HepG2 (cell line): ENCODE data around the gene TP53AIP1. TPM values are rescaled to one million over a fixed set of nuclear protein-coding genes. Genes with fewer than 3 reads are reported as not detected.
A peak's percentile ranks its signal among the peaks of the same experiment; 100 is the strongest.

ENCODE experiments used
- ATAC-seq: fragments of 200-7000 bp; cut with Tn5 transposase; 3 replicates; pipeline ENCODE4 v1.9.1; 2020; ENCODE audit warnings: mild to moderate bottlenecking, moderate library complexity
- Bru-seq: library from RNA; stranded (reverse); fragments of 400-500 nt; gene quantifications from one replicate; lab custom pipeline; 2021; lab: Mats Ljungman, UMichigan
- BruChase-seq, 2 experiments: library from RNA; stranded (reverse); fragments of 400-500 nt; gene quantifications; one replicate each; lab custom pipeline; 2021; lab: Mats Ljungman, UMichigan
- BruUV-seq: library from RNA; stranded (reverse); fragments of 400-500 nt; replicated peaks from 2 replicates; lab custom pipeline; 2021; lab: Mats Ljungman, UMichigan
- CTCF ChIA-PET: fragments of 300-600 bp; formaldehyde crosslinking; extraction: SDS; loops from one replicate; lab custom pipeline; 2021; ENCODE audit warnings: low total read pairs, inconsistent platforms, low intra/inter-chr PET ratio; lab: Yijun Ruan, JAX
- POLR2A ChIA-PET: fragments of 350-600 bp; sonication (Branson Sonifier 250); formaldehyde crosslinking; loops from one replicate; lab custom pipeline; 2020; ENCODE audit warnings: antibody characterized with exemption, inconsistent platforms; lab: Yijun Ruan, JAX
- DNase-seq: peaks from one replicate; pipeline ENCODE4 v3.0.0-alpha.2; 2015; ENCODE audit warnings: low spot score
- FAIRE-seq: peaks from 3 replicates; lab custom pipeline; 2011; peaks lifted over from hg19 to GRCh38; lab: Jason Lieb, UNC
- H2AFZ ChIP-seq: one replicate; pipeline ENCODE4 v1.6.1; 2011; ENCODE audit warnings: low read length, inconsistent platforms
- H3K27ac ChIP-seq: fragments of 300-600 bp; 3 replicates; pipeline ENCODE4 v1.8.0; 2011; ENCODE audit warnings: mixed run types, mild to moderate bottlenecking, mixed read lengths, low read length, inconsistent platforms; ENCODE audit not compliant: insufficient read depth; ENCODE audit errors: extremely low read length
- H3K27me3 ChIP-seq, 2 experiments: fragments of 200-600 bp in 1 of 2; 2 replicates in 1 of 2; 3 replicates in 1 of 2; pipeline versions ENCODE4 v1.6.0 to v1.8.0; 2011; ENCODE audit warnings: low read length in 2 of 2, mild to moderate bottlenecking in 2 of 2, moderate library complexity in 2 of 2, inconsistent platforms in 1 of 2; ENCODE audit not compliant: insufficient read depth in 2 of 2, control insufficient read depth in 1 of 2
- H3K36me3 ChIP-seq, 2 experiments: fragments of 200-600 bp in 1 of 2; replicated peaks in 1 of 2; 2 replicates in 1 of 2; 3 replicates in 1 of 2; pipeline versions ENCODE4 v1.5.1 to v1.8.0; 2011; ENCODE audit warnings: low read length in 2 of 2, inconsistent platforms in 1 of 2; ENCODE audit not compliant: insufficient read depth in 2 of 2, control insufficient read depth in 1 of 2
- H3K4me1 ChIP-seq: 2 replicates; pipeline ENCODE4 v1.5.1; 2012; ENCODE audit warnings: low read length, inconsistent platforms; ENCODE audit not compliant: insufficient read depth
- H3K4me2 ChIP-seq: 2 replicates; pipeline ENCODE4 v1.6.0; 2011; ENCODE audit warnings: low read depth, low read length, inconsistent platforms
- H3K4me3 ChIP-seq, 3 experiments: fragments of 200-600 bp in 1 of 3; sonication (generic), shearing (Covaris generic) in 1 of 3; replicated peaks in 1 of 3; 2 replicates each; pipeline ENCODE4 v1.5.1; 2011 to 2016; ENCODE audit warnings: low read length in 3 of 3, inconsistent platforms in 2 of 3, low read depth in 2 of 3, mild to moderate bottlenecking in 2 of 3, control low read depth in 1 of 3, mixed read lengths in 1 of 3; ENCODE audit not compliant: insufficient read depth in 1 of 3
- H3K79me2 ChIP-seq: one replicate; pipeline ENCODE4 v1.6.1; 2011; ENCODE audit warnings: low read length, inconsistent platforms; ENCODE audit not compliant: insufficient read depth
- H3K9ac ChIP-seq: 2 replicates; pipeline ENCODE4 v1.6.0; 2011; ENCODE audit warnings: mild to moderate bottlenecking, low read depth, low read length, inconsistent platforms; ENCODE audit not compliant: insufficient read depth
- H3K9me3 ChIP-seq: 2 replicates; pipeline ENCODE4 v1.5.1; 2012; ENCODE audit warnings: mild to moderate bottlenecking, low read length
- H4K20me1 ChIP-seq: 2 replicates; pipeline ENCODE4 v1.6.0; 2011; ENCODE audit warnings: inconsistent platforms, mild to moderate bottlenecking, low read length, moderate library complexity; ENCODE audit not compliant: insufficient read depth
- CCAR2 ChIP-seq: fragments of 200-400 bp; formaldehyde crosslinking; optimal IDR thresholded peaks from 2 replicates; pipeline ENCODE3; 2018; ENCODE audit warnings: low read depth, mild to moderate bottlenecking, low read length, moderate library complexity
- NFATC3 ChIP-seq: sonication (generic); formaldehyde crosslinking; IDR thresholded peaks from 2 replicates; pipeline ENCODE4 v1.5.1; 2020; ENCODE audit warnings: mild to moderate bottlenecking, missing genetic modification reagents
- RFXANK ChIP-seq: IDR thresholded peaks from 2 replicates; pipeline ENCODE4 v1.6.1; 2016
- SETDB1 ChIP-seq: sonication (generic); formaldehyde crosslinking; IDR thresholded peaks from 2 replicates; pipeline ENCODE4 v1.5.1; 2020; ENCODE audit warnings: missing genetic modification reagents, mild to moderate bottlenecking, borderline replicate concordance
- WIZ ChIP-seq: sonication (generic); formaldehyde crosslinking; IDR thresholded peaks from 2 replicates; pipeline ENCODE4 v1.5.1; 2020; ENCODE audit warnings: mild to moderate bottlenecking, missing genetic modification reagents
- ZNF138 ChIP-seq: sonication (generic); formaldehyde crosslinking; IDR thresholded peaks from 2 replicates; pipeline ENCODE4 v1.5.0; 2020; ENCODE audit warnings: mild to moderate bottlenecking, low read depth, missing genetic modification reagents
- ZNF205 ChIP-seq: IDR thresholded peaks from 2 replicates; pipeline ENCODE4 v1.6.1; 2018; ENCODE audit warnings: missing biosample characterization, missing genetic modification reagents
- ZNF296 ChIP-seq: sonication (generic); formaldehyde crosslinking; conservative IDR thresholded peaks from 2 replicates; pipeline ENCODE4 v1.5.0; 2020; ENCODE audit warnings: mild to moderate bottlenecking, missing genetic modification reagents
- ZNF775 ChIP-seq: sonication (generic); formaldehyde crosslinking; IDR thresholded peaks from 2 replicates; pipeline ENCODE4 v1.4.0; 2020; ENCODE audit warnings: missing genetic modification reagents, mild to moderate bottlenecking, moderate library complexity, borderline replicate concordance
- WGBS: methylation state at CpG from one replicate; pipeline ENCODE4 v1.1.6; 2017; ENCODE audit warnings: low lambda C conversion rate; 5-methylcytosine and 5-hydroxymethylcytosine counted together
- in situ Hi-C: cut with HindIII; loops from 2 replicates; pipeline ENCODE4 v1.10.0; 2017; ENCODE audit warnings: low pct_unique_long_range_greater_than_20kb; ENCODE audit not compliant: extremely low pct_ligation_motif_present
- intact Hi-C: fragments of 100-400 bp; cut with micrococcal nuclease; formaldehyde crosslinking; loops from one replicate; pipeline ENCODE4 v1.10.0; 2022; ENCODE audit not compliant: unreplicated experiment
- long read RNA-seq, 2 experiments: library from RNA in 1 of 2; library from polyadenylated mRNA in 1 of 2; stranded (forward) in 1 of 2; unstranded in 1 of 2; transcript quantifications; one replicate each; pipeline ENCODE4 v2.0.0, GENCODE V29; 2019 to 2022
- polyA minus RNA-seq, 3 experiments: library from RNA; depleted of rRNA, polyadenylated mRNA; stranded (reverse); fragments of >200 nt; gene quantifications; 2 replicates each; pipeline ENCODE4 v1.2.3, GENCODE V29; 2011; ENCODE audit warnings: low replicate concordance in 1 of 3
- polyA plus RNA-seq, 8 experiments: library from polyadenylated mRNA; depleted of rRNA in 3 of 8; stranded (reverse) in 7 of 8; unstranded in 1 of 8; fragments of >200 nt; fragmentation: Illumina TruSeq in 4 of 8; extraction: Trizol in 4 of 8; gene quantifications; 2 replicates each; pipeline versions ENCODE4 v1.2.1 to v1.2.3, GENCODE V29; 2011 to 2016; ENCODE audit warnings: low read depth in 4 of 8, missing spikeins in 1 of 8, mixed read lengths in 1 of 8; ENCODE audit not compliant: insufficient read depth in 1 of 8
- total RNA-seq, 5 experiments: library from RNA; depleted of rRNA; stranded (reverse); fragments of >200 nt; fragmentation: Illumina TruSeq; extraction: Trizol; gene quantifications; 2 replicates each; pipeline ENCODE4 v1.2.3, GENCODE V29; 2016; ENCODE audit warnings: low read depth in 1 of 5
- TF ChIP-seq, protein P1 (sequence below): sonication (generic); formaldehyde crosslinking; IDR thresholded peaks from 2 replicates; pipeline ENCODE4 v1.4.0; 2020; ENCODE audit warnings: mild to moderate bottlenecking, missing genetic modification reagents
- TF ChIP-seq, protein P2 (sequence below): sonication (generic); formaldehyde crosslinking; IDR thresholded peaks from 2 replicates; pipeline ENCODE4 v1.5.1; 2020; ENCODE audit warnings: missing genetic modification reagents, mild to moderate bottlenecking, borderline replicate concordance

Gene TP53AIP1, protein sequence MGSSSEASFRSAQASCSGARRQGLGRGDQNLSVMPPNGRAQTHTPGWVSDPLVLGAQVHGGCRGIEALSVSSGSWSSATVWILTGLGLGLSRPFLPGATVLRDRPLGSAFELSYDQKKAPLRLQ
- total RNA-seq (2016; rRNA removed; fragmentation: Illumina TruSeq; extraction: Trizol) = 0.11 TPM in 1 of 2 replicates, not detected in the other
- not detected in 2 replicates for total RNA-seq (2016; cell fraction: cytosol; rRNA removed; fragmentation: Illumina TruSeq; extraction: Trizol; ENCODE audit: low read depth)
- not detected in 2 replicates for total RNA-seq (2016; cell fraction: insoluble cytoplasmic fraction; rRNA removed; fragmentation: Illumina TruSeq; extraction: Trizol)
- not detected in 2 replicates for total RNA-seq (2016; cell fraction: membrane; rRNA removed; fragmentation: Illumina TruSeq; extraction: Trizol)
- not detected in 2 replicates for total RNA-seq (2016; cell fraction: nucleus; rRNA removed; fragmentation: Illumina TruSeq; extraction: Trizol)
- polyA plus RNA-seq (2011; rRNA removed) = 0.03 TPM in 1 of 2 replicates, not detected in the other
- polyA plus RNA-seq (2011; cell fraction: cytosol; rRNA removed) = 0.03 TPM in 1 of 2 replicates, not detected in the other
- 0.19 and 0.28 TPM in 2 replicates for polyA plus RNA-seq (2011; cell fraction: nucleus; rRNA removed)
- 0.17 TPM in 1 of 2 replicates, not detected in the other for polyA plus RNA-seq (2012)
- polyA plus RNA-seq (2016; cell fraction: cytosol; fragmentation: Illumina TruSeq; extraction: Trizol; ENCODE audit: low read depth) = not detected in 2 replicates
- not detected in 2 replicates for polyA plus RNA-seq (2016; cell fraction: insoluble cytoplasmic fraction; fragmentation: Illumina TruSeq; extraction: Trizol; ENCODE audit: low read depth)
- not detected in 2 replicates for polyA plus RNA-seq (2016; cell fraction: membrane; fragmentation: Illumina TruSeq; extraction: Trizol; ENCODE audit: low read depth)
- 0.26 and 0.28 TPM in 2 replicates for polyA plus RNA-seq (2016; cell fraction: nucleus; fragmentation: Illumina TruSeq; extraction: Trizol; ENCODE audit: insufficient read depth, low read depth)
- polyA minus RNA-seq (2011; rRNA and poly(A)+ RNA removed; ENCODE audit: low replicate concordance) = not detected in 2 replicates
- polyA minus RNA-seq (2011; cell fraction: cytosol; rRNA and poly(A)+ RNA removed) = not detected in 2 replicates
- 0.13 and 0.37 TPM in 2 replicates for polyA minus RNA-seq (2011; cell fraction: nucleus; rRNA and poly(A)+ RNA removed)
- Bru-seq, nascent RNA = percentile 26 among the genes with signal in this experiment
- percentile 51 among the genes with signal in this experiment for BruChase-seq, experiment 1, labeled RNA remaining after a 6-hour chase
- percentile 47 among the genes with signal in this experiment for BruChase-seq, experiment 2, labeled RNA remaining after a 2-hour chase
- long read RNA-seq, experiment 1 = 0 reads
- long read RNA-seq, experiment 2 = 0 reads

DNA sequence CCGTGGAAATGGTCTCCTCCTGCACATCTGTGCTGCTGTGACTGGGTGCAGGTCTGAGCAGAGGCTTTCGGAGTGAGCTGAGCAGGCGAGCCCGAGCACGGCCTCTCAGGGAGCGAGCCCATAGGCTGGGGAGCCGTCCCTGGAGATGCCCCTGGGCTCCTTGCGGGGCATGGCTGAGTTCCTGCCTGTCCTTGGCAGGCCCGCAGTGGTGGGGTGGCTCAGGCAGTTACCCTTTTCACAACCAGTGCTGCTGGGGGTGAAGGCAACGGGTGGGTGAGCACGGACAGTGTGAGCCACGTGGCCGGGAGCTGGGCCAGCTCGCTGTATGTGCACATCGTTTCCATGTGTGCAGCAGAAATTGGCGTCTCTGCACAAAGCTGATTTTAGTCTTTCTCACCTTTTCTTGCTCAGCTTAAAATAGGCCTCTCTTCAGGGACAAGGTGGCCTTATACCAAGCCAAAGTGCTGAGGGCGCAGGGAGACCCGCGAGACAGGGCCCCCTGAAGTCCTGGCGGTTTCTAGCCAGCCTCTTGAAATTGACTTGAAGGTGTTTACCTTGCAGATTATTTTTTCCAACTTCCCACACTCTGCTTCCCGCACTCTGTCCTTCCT, at the start of gene TP53AIP1:
TSS of gene TP53AIP1 (minus strand) at position 55 of the 611 bp plus-strand sequence. CDS start 5,053 bp downstream, outside the sequence.
- in situ Hi-C loops (no loop called here), intact Hi-C loops (no loop called here)
- no peak within 1 kb of the TSS for H3K9ac ChIP-seq
- DNase-seq (no peak), FAIRE-seq (no peak), ATAC-seq (no peak)
- ChIA-PET POLR2A (no interaction called here), CTCF (no interaction called here)
- no TSS peak for BruUV-seq
- WGBS = 60% methylated on average over 8 of the region's 21 CpGs
- H2AFZ ChIP-seq = no peak within 1 kb of the TSS
- no peaks in the 10 kb centered on the region for H3K4me1 ChIP-seq
- no peaks in the 10 kb centered on the region for H3K9me3 ChIP-seq
- H4K20me1 ChIP-seq = no peaks in the 10 kb centered on the region
- no peak within 1 kb of the TSS for H3K4me3 ChIP-seq
- H3K79me2 ChIP-seq = no peaks in the 10 kb centered on the region
- H3K36me3 ChIP-seq = no peaks in the 10 kb centered on the region
- no peak within 1 kb of the TSS for H3K27ac ChIP-seq
- no peak within 1 kb of the TSS for H3K4me2 ChIP-seq
- peaks cover 13 to 58% of the 10 kb centered on the region in 2 experiments; a peak in 4 of 5 replicates for H3K27me3 ChIP-seq
- TF ChIP-seq NFATC3 (CRISPR knock-in tag) = no peak
- no peak for TF ChIP-seq ZNF205 (CRISPR knock-in tag)
- no peak for TF ChIP-seq ZNF296 (CRISPR knock-in tag)
- TF ChIP-seq WIZ (CRISPR knock-in tag) = no peak
- TF ChIP-seq CCAR2 = no peak
- TF ChIP-seq, protein P1, sequence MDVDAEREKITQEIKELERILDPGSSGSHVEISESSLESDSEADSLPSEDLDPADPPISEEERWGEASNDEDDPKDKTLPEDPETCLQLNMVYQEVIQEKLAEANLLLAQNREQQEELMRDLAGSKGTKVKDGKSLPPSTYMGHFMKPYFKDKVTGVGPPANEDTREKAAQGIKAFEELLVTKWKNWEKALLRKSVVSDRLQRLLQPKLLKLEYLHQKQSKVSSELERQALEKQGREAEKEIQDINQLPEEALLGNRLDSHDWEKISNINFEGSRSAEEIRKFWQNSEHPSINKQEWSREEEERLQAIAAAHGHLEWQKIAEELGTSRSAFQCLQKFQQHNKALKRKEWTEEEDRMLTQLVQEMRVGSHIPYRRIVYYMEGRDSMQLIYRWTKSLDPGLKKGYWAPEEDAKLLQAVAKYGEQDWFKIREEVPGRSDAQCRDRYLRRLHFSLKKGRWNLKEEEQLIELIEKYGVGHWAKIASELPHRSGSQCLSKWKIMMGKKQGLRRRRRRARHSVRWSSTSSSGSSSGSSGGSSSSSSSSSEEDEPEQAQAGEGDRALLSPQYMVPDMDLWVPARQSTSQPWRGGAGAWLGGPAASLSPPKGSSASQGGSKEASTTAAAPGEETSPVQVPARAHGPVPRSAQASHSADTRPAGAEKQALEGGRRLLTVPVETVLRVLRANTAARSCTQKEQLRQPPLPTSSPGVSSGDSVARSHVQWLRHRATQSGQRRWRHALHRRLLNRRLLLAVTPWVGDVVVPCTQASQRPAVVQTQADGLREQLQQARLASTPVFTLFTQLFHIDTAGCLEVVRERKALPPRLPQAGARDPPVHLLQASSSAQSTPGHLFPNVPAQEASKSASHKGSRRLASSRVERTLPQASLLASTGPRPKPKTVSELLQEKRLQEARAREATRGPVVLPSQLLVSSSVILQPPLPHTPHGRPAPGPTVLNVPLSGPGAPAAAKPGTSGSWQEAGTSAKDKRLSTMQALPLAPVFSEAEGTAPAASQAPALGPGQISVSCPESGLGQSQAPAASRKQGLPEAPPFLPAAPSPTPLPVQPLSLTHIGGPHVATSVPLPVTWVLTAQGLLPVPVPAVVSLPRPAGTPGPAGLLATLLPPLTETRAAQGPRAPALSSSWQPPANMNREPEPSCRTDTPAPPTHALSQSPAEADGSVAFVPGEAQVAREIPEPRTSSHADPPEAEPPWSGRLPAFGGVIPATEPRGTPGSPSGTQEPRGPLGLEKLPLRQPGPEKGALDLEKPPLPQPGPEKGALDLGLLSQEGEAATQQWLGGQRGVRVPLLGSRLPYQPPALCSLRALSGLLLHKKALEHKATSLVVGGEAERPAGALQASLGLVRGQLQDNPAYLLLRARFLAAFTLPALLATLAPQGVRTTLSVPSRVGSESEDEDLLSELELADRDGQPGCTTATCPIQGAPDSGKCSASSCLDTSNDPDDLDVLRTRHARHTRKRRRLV (CRISPR knock-in tag) = no peak
- no peak for TF ChIP-seq ZNF138 (CRISPR knock-in tag)
- no peak for TF ChIP-seq ZNF775 (CRISPR knock-in tag)
- TF ChIP-seq, protein P2, sequence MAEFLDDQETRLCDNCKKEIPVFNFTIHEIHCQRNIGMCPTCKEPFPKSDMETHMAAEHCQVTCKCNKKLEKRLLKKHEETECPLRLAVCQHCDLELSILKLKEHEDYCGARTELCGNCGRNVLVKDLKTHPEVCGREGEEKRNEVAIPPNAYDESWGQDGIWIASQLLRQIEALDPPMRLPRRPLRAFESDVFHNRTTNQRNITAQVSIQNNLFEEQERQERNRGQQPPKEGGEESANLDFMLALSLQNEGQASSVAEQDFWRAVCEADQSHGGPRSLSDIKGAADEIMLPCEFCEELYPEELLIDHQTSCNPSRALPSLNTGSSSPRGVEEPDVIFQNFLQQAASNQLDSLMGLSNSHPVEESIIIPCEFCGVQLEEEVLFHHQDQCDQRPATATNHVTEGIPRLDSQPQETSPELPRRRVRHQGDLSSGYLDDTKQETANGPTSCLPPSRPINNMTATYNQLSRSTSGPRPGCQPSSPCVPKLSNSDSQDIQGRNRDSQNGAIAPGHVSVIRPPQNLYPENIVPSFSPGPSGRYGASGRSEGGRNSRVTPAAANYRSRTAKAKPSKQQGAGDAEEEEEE = no peak
- TF ChIP-seq SETDB1 (CRISPR knock-in tag) = no peak
- TF ChIP-seq RFXANK (CRISPR knock-in tag) = no peak
